GM21526 (cell line): ENCODE data around the gene ILK.

Source experiments
- ATAC-seq: cut with Tn5 transposase; IDR thresholded peaks from one replicate; pipeline ENCODE4 v1.9.1; 2021; ENCODE audit warnings: moderate library complexity; ENCODE audit not compliant: unreplicated experiment, low FRiP score

ILK gene

DNA sequence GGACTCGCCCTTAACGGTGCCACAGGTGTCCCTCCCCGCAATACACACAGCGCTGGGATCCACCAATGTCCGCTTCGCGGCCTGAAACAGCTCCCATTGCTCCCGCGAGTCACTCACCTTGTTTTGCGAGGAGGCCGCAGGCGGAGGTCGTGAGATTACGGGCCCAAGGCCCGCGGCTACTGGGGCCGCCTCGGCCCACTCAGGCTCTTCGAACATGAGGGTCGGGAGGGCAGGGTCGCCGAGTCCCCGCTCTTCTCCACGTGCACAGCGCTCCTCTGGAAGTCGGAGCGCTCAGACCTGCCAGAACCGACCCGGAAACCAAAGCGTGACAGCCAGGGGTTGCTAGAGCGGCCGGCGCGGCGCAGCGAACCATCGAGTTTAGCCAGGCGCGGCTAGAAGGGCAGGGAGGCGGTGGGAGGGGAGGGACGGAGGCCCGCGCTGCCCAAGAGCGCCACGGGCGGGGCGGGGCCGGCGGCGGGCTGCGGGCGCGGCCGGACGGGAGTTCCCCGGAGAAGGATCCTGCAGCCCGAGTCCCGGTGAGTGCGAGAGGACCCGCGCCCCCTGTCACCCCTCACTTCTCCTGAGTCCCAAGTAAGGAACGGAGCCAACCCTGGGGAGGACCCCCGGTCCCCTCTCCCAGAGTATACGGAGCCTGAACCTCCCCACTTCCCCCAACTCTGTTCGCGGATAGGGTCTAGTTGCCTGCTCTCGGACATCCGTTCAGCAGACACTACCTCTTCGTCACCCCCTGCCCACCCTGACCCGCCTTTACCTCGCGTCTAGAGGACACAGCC lies at the start of gene ILK, which contains the start of gene RRP8:
TSS of gene ILK (plus strand) at position 488 of the 794 bp plus-strand sequence. CDS start 498 bp downstream, outside the sequence.
TSS of gene RRP8 (minus strand) at position 330 of the 794 bp plus-strand sequence. CDS start at position 216, 114 bp downstream.
- ATAC-seq: peak; percentile 77

DNA sequence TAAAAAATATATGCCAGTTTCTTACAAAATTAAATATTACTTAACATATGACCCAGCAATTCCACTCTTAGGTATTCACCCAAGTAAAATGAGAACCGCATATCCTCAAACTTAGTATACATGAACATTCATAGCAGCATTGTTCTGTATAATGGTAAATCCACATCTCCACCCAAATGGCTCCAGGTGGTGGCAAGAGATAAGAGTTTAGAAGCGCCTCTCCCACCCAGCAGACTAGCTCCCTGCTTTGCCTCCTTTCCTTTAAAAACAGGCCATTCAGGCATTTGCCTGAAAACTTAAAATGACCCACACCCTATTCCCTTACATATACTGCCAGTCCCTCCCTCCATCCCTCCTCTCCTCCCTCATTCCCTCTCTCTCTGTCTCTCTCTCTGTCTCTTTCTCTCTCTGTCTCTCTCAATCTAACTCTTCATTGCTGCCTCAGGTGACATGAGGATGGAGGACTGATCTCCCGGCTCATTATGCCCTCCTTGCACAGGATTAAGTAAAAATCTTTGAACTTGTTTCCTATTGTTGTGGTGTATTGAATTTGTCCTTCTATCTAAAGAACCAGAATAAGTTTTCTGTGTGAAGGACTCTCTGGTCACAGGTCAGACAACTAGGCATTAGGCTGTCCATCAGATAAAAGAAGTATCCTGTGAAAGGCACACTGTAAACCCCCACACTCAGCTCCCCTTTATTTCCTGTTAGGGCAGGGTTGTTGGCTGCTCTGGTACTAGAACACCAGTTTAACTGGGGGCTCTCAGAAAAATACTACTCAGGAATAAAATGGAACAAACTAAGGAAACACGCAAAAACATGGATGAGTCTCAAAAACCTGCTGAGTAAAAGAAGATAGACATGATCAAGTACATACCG lies 48.5 kb upstream of the ILK start:
- no peak for ATAC-seq

GRCh38 chr11:6556139-6556949 lies 47.2 kb upstream of the ILK start:
- ATAC-seq: no peak

DNA sequence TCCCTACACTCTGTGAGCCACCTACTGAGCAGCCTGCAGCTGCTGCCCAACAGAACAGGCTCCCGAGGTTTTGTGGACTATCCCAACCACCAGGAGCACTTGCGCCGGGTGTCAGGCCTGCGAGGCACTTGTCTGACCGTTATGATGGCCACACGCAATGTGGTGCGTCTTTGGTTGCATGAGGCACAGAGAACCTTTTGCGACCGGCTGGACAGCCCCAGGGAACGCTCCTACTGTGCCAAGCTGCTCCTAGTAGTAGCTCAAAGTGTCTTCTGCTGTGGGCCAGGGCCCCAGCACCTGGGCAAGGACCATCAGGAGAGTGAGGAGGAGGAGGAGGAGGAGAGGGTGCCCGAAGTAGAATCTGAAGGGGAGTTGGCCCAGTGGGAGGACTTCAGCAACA lies 46.5 kb upstream of the ILK start:
- ATAC-seq: no peak

DNA sequence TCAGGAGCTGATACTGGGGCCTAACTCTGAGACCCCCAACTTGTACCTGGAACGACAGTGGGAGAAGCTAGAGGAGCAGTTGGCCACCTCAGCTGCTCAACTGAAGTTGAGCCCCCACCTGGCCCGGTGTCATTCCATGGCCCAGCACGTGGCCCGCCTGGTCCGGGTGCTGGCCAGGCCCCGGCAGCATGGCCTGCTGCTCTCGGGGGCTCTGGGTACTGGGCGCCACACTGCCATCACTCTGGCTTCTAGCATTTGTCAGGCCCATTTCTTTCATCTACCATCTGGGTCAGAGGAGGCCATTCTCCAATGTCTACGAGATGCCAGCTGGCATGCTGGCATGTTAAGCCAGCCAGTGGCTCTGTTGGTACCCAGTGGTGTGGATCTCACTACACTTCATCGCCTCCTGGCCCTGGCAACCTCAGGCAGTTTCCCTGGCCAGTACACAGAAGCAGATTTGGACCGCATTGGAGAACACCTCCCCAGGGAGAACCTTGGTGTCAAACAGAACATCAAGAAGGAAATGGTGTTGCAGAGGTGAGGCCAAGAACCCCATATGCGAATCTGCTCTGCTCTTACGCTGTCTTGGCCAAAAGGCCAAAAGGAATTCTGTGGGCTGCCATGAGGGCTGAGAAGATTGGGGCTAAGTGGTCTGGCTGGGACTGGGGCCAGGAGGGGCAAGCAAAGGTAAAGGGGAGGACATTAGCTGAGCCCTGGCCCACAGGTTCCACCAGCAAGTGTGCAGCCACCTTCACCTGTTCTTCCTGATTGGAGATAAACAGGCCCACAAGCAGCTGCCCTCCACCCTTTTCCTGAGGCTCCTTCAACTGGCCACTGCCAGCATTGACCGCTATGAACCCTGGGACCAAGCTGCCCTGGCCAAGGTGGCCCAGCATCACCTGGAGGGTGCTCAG lies 45.6 kb upstream of the ILK start:
- no peak for ATAC-seq

DNA sequence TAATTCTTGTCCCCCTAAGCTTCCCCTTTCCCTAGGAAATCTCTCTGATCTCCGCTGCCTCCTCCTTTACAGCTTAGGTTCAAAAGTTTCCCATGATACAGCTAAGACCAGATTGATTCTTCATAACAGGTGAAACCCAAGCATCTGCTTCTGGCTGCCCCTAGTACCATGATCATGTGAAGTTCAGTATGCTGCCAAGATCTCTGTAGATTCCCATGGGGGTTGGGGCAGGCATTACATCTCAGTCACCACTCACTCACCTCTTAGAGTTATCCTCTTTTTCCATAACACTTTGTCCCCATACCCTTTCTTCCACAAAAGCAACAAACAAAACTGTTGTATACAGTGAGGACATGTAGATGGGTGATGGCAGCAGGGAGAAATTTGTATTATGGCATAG lies 44.2 kb upstream of the ILK start:
- ATAC-seq: no peak

GRCh38 chr11:6561288-6561687 lies 42.3 kb upstream of the ILK start:
- no peak for ATAC-seq

GRCh38 chr11:6563121-6563619 lies 40.4 kb upstream of the ILK start:
- no peak for ATAC-seq

- no peak for ATAC-seq
Measured at GRCh38 chr11:6563667-6564066, 39.9 kb upstream of the ILK start.

GRCh38 chr11:6565325-6565724 lies 38.2 kb upstream of the ILK start:
- no peak for ATAC-seq

- ATAC-seq: no peak
Measured at GRCh38 chr11:6565988-6566703, 37.4 kb upstream of the ILK start.

- ATAC-seq: no peak
Measured at GRCh38 chr11:6566704-6567370, 36.7 kb upstream of the ILK start.

- no peak for ATAC-seq
Measured at GRCh38 chr11:6567371-6567745, 36.2 kb upstream of the ILK start.

DNA sequence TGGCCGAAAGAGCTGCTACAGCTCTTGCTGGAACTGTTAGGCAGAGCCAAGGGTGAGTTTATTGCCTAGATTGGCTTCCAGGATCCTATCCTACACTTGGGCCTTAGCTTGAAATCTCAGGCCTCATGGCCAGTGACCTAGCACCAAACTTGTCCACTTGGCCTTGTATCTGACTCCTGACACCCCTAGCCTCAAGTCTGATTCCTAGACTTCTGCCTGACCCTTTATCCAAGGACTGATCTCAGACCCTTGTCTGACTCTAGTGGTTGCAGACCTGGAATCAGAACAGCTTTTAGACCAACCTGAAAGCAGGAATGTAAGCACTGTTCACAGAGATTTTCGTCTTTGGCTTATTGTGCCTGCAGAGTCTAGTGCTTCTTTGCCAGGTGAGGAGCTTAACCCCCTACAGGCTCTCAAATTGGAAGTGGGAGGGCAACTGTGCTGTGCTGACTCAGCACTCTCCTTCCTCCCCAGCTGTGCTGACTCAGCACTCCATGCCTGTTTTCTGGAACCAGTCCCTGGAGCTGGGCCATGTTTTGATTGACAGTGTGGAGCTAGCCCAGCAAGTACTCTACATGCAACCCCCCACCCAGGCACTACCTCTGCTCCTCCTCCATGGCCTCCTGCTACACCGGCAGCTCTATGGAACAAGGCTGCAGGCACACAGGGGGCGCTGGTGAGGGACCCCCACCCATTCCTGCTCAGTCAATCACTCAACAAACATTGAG lies 35.2 kb upstream of the ILK start:
- no peak for ATAC-seq

GRCh38 chr11:6569706-6570105 lies 33.9 kb upstream of the ILK start:
- ATAC-seq: no peak

DNA sequence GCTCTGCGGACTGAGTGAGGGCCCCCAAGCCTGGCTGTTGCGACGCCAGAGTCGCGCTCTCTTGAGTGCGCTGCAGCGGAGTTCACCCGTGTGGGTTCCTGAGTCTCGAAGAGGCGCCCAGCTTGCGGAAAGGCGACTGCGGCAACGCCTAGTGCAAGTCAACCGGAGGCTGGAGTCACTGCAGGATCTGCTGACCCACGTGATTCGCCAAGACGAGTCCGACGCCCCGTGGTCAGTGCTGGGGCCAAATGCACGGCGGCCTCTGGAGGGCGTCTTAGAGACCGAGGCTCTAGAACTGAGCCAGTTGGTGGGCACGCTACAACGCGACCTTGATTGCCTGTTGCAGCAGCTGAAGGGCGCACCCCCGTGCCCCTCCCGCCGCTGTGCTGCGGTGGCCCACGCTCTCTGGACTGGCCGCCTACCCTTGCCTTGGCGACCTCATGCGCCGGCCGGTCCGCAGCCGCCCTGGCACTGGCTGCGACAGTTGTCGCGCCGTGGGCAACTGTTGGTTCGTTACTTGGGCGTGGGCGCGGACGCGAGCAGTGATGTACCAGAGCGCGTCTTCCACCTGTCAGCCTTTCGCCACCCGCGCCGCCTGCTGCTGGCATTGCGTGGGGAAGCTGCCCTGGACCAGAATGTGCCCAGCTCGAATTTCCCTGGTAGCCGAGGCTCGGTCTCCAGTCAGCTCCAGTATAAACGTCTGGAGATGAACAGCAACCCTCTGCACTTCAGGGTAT lies 32.7 kb upstream of the ILK start:
- ATAC-seq: no peak

DNA sequence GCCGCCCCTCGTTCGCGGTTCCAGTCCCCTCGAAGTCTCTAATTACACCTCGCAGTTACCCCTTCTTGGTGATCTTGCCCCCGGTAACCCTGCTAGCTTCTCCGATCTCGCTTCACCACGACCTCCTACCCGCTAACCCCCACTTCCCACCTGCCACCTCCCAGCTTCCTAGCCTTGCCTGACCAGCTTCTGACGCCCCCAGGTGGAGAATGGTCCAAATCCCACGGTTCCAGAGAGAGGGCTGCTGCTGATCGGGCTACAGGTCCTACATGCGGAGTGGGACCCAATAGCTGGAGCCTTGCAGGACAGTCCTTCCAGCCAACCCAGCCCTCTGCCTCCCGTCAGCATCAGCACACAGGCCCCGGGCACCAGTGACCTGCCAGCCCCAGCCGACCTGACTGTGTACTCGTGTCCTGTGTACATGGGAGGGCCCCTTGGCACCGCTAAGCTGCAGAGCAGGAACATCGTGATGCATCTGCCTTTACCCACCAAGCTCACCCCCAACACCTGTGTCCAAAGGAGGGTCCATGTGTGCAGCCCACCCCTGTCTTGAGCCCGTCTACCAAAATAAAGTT lies 32.1 kb upstream of the ILK start:
- ATAC-seq: no peak
